ENCODE measurements around the gene ATP5MG.

DNA sequence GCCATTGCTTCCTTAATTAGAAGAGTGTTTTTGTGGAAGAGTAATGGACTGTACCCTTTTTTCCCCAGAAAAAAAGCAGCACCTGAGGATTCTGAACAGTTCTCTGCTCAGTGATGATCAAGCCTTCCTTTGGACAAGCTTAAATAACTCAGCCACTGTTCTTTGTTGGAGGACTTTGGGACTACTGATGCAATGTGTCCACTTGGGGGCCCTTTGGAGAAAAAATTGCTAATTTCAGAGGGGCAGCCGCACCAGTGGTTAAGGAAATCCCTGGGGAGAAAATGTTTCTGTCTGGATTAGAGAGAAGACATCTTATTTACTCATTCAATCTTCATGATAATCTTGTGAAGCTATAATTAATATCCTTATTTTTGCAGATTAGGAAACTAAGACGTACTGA is 29.6 kb downstream of the ATP5MG start:
- TF ChIP-seq YY1 (IDR thresholded peaks at IDR 0.05; ENCODE audit: low read depth) (no peak), CEBPB (IDR thresholded peaks at IDR 0.05) (no peak), EP300 (IDR thresholded peaks at IDR 0.05; ENCODE audit: borderline replicate concordance) (no peak), USF1 (IDR thresholded peaks at IDR 0.05) (no peak), TEAD4 (IDR thresholded peaks at IDR 0.05) (no peak), RAD21 (IDR thresholded peaks at IDR 0.05; ENCODE audit: low read depth) (no peak)
- TF ChIP-seq, protein P1, sequence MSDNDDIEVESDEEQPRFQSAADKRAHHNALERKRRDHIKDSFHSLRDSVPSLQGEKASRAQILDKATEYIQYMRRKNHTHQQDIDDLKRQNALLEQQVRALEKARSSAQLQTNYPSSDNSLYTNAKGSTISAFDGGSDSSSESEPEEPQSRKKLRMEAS (IDR thresholded peaks at IDR 0.05) = no peak
